GM12864 (cell line): ENCODE measurements around the gene SRPK2.

Experiments used
- DNase-seq: peaks from one replicate; pipeline ENCODE4 v3.0.0-alpha.2; 2011; ENCODE audit warnings: low read depth
- H3K4me3 ChIP-seq: 2 replicates; pipeline ENCODE4 v1.5.1; 2011; ENCODE audit warnings: mild to moderate bottlenecking, low read depth, low read length, control low read depth
- TF ChIP-seq, protein P1 (sequence below): IDR thresholded peaks from 2 replicates; pipeline ENCODE4 v1.5.1; 2011; ENCODE audit warnings: low read depth, mild to moderate bottlenecking, moderate library complexity, low read length, control low read depth, inconsistent platforms; ENCODE audit errors: missing control alignments

Gene SRPK2

DNA sequence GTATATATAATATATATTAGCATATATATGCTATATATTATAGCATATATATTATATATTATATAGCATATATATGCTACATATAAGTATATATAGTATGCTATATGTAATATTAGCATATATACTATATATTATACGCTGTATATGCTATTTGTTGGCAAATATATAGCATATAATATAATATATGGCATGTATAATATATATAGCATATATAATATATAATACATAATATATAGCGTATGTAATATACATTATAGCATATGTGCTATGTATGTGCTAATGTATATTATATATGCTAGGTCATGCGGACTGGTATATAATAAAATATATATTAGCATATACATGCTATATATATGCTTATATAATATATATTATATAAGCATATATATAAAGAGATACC is 301.9 kb downstream of the SRPK2 start:
- H3K4me3 ChIP-seq, result no peak overlapping the region
- DNase-seq, result no peak
- TF ChIP-seq, protein P1, sequence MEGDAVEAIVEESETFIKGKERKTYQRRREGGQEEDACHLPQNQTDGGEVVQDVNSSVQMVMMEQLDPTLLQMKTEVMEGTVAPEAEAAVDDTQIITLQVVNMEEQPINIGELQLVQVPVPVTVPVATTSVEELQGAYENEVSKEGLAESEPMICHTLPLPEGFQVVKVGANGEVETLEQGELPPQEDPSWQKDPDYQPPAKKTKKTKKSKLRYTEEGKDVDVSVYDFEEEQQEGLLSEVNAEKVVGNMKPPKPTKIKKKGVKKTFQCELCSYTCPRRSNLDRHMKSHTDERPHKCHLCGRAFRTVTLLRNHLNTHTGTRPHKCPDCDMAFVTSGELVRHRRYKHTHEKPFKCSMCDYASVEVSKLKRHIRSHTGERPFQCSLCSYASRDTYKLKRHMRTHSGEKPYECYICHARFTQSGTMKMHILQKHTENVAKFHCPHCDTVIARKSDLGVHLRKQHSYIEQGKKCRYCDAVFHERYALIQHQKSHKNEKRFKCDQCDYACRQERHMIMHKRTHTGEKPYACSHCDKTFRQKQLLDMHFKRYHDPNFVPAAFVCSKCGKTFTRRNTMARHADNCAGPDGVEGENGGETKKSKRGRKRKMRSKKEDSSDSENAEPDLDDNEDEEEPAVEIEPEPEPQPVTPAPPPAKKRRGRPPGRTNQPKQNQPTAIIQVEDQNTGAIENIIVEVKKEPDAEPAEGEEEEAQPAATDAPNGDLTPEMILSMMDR, result no peak

DNA sequence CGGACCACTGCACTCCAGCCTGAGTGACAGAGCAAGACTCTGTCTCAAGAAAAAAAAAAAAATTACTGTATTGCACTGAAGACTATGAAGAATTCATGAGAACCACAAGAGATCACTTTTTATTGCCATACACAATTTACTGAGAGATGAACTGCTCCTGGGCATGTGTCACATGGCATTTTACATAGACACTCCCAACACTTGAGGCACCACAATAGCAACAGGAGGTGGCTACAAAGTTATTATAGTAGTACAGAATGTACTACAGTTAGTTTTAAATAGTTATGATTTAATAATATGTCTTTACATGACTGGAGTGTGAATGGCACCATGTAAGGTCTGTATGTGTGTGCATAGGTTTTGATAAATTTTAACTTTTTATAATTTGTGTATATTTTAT is 304.1 kb downstream of the SRPK2 start:
- no peak for DNase-seq
- H3K4me3 ChIP-seq, result no peak overlapping the region

DNA sequence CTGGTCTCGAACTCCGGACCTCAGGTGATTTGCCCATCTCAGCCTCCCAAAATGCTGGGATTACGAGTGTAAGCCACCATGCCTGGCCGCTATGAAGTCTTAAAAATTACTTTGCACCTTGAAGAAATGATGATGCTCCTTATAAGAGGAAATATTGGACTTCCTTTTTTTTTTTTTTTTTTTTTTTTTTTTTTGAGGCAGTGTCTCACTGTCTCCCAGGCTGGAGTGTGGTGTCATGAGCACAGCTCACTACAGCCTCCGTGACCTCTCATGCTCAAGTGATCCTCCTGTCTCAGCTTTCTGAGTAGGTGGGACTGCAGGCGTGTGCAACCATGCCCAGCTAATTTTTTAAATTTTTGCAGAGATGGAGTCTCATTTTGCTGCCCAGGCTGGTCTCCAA is 309.4 kb downstream of the SRPK2 start:
- TF ChIP-seq, protein P1, result no peak
- no peak overlapping the region for H3K4me3 ChIP-seq
- no peak for DNase-seq

More for the DNA sequence above, 304.1 kb downstream of the SRPK2 start:
- TF ChIP-seq, protein P1, result no peak

DNA sequence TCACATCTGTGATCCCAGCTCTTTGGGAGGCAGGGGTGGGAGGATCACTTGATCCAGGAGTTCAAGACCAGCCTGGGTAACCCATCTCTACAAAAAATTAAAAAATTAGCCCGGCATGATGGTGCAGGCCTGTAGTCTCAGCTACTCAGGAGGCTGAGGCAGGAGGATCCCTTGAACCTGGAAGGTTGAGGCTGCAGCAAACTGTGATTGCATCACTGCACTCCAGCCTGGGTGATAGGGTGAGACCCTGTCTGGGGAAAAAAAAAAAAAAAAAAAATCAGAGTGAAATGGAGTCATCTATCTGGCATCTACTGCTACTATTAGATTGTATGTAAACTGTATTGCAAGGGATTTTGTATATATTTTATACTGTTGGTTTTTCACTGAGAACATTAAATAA is 315.6 kb downstream of the SRPK2 start:
- no peak for DNase-seq
- H3K4me3 ChIP-seq, result no peak overlapping the region
- TF ChIP-seq, protein P1, result no peak

DNA sequence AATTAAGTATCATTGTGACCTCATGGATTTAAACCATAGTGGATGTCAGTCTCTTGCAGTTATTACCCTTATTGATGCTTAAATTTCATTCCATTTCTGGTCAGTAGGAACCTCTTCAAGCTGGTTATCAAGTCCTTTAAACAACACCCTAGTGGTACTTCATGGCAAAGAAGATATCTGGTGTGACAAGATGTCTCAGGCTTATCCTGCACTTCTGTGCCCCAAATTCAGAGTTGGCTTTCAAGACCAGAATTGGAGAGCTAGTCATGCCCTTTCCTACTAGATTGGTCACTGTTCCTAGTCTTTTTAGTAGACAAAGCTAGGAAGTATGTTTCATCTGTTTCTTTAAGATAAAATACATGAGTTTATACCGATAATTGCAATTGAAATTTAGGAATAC is 319.8 kb downstream of the SRPK2 start:
- TF ChIP-seq, protein P1, result no peak
- DNase-seq, result no peak
- H3K4me3 ChIP-seq, result no peak overlapping the region

DNA sequence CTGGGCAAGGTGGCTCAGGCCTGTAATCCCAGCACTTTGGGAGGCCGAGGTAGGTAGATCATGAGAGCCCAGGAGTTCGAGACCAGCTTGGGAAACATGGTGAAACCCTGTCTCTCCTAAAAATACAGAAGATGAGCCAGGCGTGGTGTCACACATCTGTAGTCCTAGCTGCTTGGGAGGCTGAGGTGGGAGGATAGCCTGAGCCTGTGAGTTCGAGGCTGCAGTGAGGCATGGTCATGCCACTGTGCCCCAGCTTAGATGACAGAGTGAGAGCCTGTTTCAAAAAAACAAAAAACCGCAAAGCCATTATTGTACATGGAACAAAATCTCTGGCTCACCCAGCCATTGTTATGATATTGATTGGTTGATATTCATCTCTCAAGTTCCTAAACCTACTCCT is 321.0 kb downstream of the SRPK2 start:
- TF ChIP-seq, protein P1, result no peak
- DNase-seq, result no peak

More for the DNA sequence above, 321.0 kb downstream of the SRPK2 start:
- no peak overlapping the region for H3K4me3 ChIP-seq
